GM23338 (cell line): ENCODE results near the gene ZSWIM3. TPM values are rescaled to one million over a fixed set of nuclear protein-coding genes. Genes with fewer than 3 reads are reported as not detected.

Experiments used
- ATAC-seq: fragments of 200-7000 bp; cut with Tn5 transposase; 3 replicates; pipeline ENCODE4 v1.9.1; 2020
- DNase-seq: peaks from one replicate; pipeline ENCODE4 v3.0.0-alpha.2; 2015; ENCODE audit warnings: low spot score
- H2AFZ ChIP-seq: fragments of 200-600 bp; sonication (generic); 2 replicates; pipeline ENCODE4 v1.8.0; 2016; ENCODE audit warnings: antibody characterized with exemption, mild to moderate bottlenecking, moderate library complexity
- H3F3A ChIP-seq: fragments of 200-600 bp; sonication (generic); replicated peaks from 2 replicates; pipeline ENCODE4 v1.8.0; 2017; ENCODE audit warnings: antibody characterized with exemption, mixed run types, low read depth
- H3K27ac ChIP-seq: fragments of 200-600 bp; sonication (generic); 2 replicates; pipeline ENCODE4 v1.6.1; 2016; ENCODE audit warnings: low read depth
- H3K27me3 ChIP-seq: fragments of 200-600 bp; sonication (generic); 2 replicates; pipeline ENCODE4 v1.8.0; 2016; ENCODE audit warnings: mild to moderate bottlenecking, mixed run types, moderate library complexity; ENCODE audit not compliant: insufficient read depth
- H3K36me3 ChIP-seq: fragments of 200-600 bp; sonication (generic); 2 replicates; pipeline ENCODE4 v1.8.0; 2016; ENCODE audit warnings: mild to moderate bottlenecking; ENCODE audit not compliant: insufficient read depth
- H3K4me1 ChIP-seq: fragments of 200-600 bp; sonication (generic); 2 replicates; pipeline ENCODE4 v1.8.0; 2016; ENCODE audit warnings: mild to moderate bottlenecking, moderate library complexity; ENCODE audit not compliant: insufficient read depth
- H3K4me2 ChIP-seq: fragments of 200-600 bp; sonication (generic); 2 replicates; pipeline ENCODE4 v1.7.1; 2017; ENCODE audit warnings: mixed run types
- H3K4me3 ChIP-seq: fragments of 200-600 bp; sonication (generic); 2 replicates; pipeline ENCODE4 v1.6.1; 2016; ENCODE audit warnings: mixed run types
- H3K79me2 ChIP-seq: fragments of 200-600 bp; sonication (generic); replicated peaks from 2 replicates; pipeline ENCODE4 v1.8.0; 2017; ENCODE audit warnings: mild to moderate bottlenecking; ENCODE audit not compliant: insufficient read depth
- H3K9me2 ChIP-seq: fragments of 200-600 bp; sonication (generic); 2 replicates; pipeline ENCODE4 v1.8.0; 2017; ENCODE audit not compliant: insufficient read depth
- H4K20me1 ChIP-seq: fragments of 200-600 bp; sonication (generic); replicated peaks from 2 replicates; pipeline ENCODE4 v1.8.0; 2017; ENCODE audit warnings: mild to moderate bottlenecking; ENCODE audit not compliant: insufficient read depth
- H3K27ac Mint-ChIP-seq: 2 replicates; pipeline ENCODE4 v1.8.0; 2020; ENCODE audit warnings: inconsistent platforms, mild to moderate bottlenecking, moderate library complexity, mixed read lengths
- H3K27me3 Mint-ChIP-seq: 3 replicates; pipeline ENCODE4 v1.8.0; 2022; ENCODE audit warnings: low read depth, mild to moderate bottlenecking, moderate library complexity, mixed read lengths, inconsistent platforms; ENCODE audit not compliant: insufficient read depth, poor library complexity
- H3K36me3 Mint-ChIP-seq: 3 replicates; pipeline ENCODE4 v1.8.0; 2021; ENCODE audit warnings: low read depth, mild to moderate bottlenecking, inconsistent platforms, moderate library complexity, mixed read lengths
- H3K4me1 Mint-ChIP-seq: 3 replicates; pipeline ENCODE4 v1.8.0; 2020; ENCODE audit warnings: mild to moderate bottlenecking, inconsistent platforms, mixed read lengths
- H3K4me3 Mint-ChIP-seq: 3 replicates; pipeline ENCODE4 v1.8.0; 2021; ENCODE audit warnings: moderate library complexity, mild to moderate bottlenecking, inconsistent platforms, mixed read lengths
- H3K9me3 Mint-ChIP-seq: 3 replicates; pipeline ENCODE4 v1.8.0; 2020; ENCODE audit warnings: moderate library complexity, mild to moderate bottlenecking, inconsistent platforms, mixed read lengths
- CREB1 ChIP-seq: fragments of 250-450 bp; sonication (Bioruptor Pico); IDR thresholded peaks from 2 replicates; pipeline ENCODE4 v1.5.0; 2020; ENCODE audit warnings: low read depth, mild to moderate bottlenecking, moderate library complexity
- EZH2 ChIP-seq: fragments of 200-600 bp; sonication (generic); IDR thresholded peaks from one replicate; pipeline ENCODE4 v1.8.0; 2017; ENCODE audit warnings: antibody characterized with exemption, mild to moderate bottlenecking, low read depth; ENCODE audit not compliant: unreplicated experiment
- EZH2phosphoT487 ChIP-seq: fragments of 200-600 bp; sonication (generic); IDR thresholded peaks from one replicate; pipeline ENCODE4 v1.8.1; 2018; ENCODE audit warnings: antibody characterized with exemption; ENCODE audit not compliant: unreplicated experiment
- JUNB ChIP-seq: IDR thresholded peaks from one replicate; pipeline ENCODE4 v1.6.1; 2016; ENCODE audit warnings: antibody characterized with exemption; ENCODE audit not compliant: unreplicated experiment
- NANOG ChIP-seq: IDR thresholded peaks from 2 replicates; pipeline ENCODE4 v1.6.1; 2016; ENCODE audit warnings: antibody characterized with exemption, borderline replicate concordance
- POLR2AphosphoS5 ChIP-seq: IDR thresholded peaks from 2 replicates; pipeline ENCODE4 v1.6.1; 2016; ENCODE audit warnings: antibody characterized with exemption, low read depth
- STAT1 ChIP-seq: IDR thresholded peaks from one replicate; pipeline ENCODE4 v1.6.1; 2016; ENCODE audit warnings: antibody characterized with exemption; ENCODE audit not compliant: unreplicated experiment
- ZNF331 ChIP-seq: fragments of 250-450 bp; sonication (Bioruptor Pico); IDR thresholded peaks from 2 replicates; pipeline ENCODE4 v1.5.0; 2020; ENCODE audit warnings: low read depth, mild to moderate bottlenecking, moderate library complexity
- polyA plus RNA-seq: library from polyadenylated mRNA; unstranded; fragments of >200 nt; fragmentation: Nextera tagmentation; extraction: Ambion mirVana; gene quantifications from 2 replicates; pipeline ENCODE4 v1.2.1, GENCODE V29; 2016
- total RNA-seq: library from RNA; depleted of rRNA; stranded (reverse); fragments of >200 nt; shearing (Covaris generic); gene quantifications from 2 replicates; pipeline ENCODE4 v1.2.3, GENCODE V29; 2014
- TF ChIP-seq, protein P1 (sequence below): IDR thresholded peaks from 2 replicates; pipeline ENCODE4 v1.6.1; 2016; ENCODE audit warnings: antibody characterized with exemption
- TF ChIP-seq, protein P2 (sequence below), 2 experiments: fragments of 200-600 bp in 1 of 2; sonication (generic) in 1 of 2; conservative IDR thresholded peaks; 2 replicates each; pipeline versions ENCODE4 v1.5.1 to v1.6.1; 2016 to 2017; ENCODE audit warnings: antibody characterized with exemption in 2 of 2, low read depth in 2 of 2, mild to moderate bottlenecking in 2 of 2, moderate library complexity in 1 of 2
- TF ChIP-seq, protein P3 (sequence below): IDR thresholded peaks from one replicate; pipeline ENCODE4 v1.6.1; 2018; ENCODE audit warnings: antibody characterized with exemption; ENCODE audit not compliant: unreplicated experiment

The ZSWIM3 gene
- total and polyA plus RNA-seq, 2 experiments from 2014 or later, result 2.0 to 8.2 TPM

DNA sequence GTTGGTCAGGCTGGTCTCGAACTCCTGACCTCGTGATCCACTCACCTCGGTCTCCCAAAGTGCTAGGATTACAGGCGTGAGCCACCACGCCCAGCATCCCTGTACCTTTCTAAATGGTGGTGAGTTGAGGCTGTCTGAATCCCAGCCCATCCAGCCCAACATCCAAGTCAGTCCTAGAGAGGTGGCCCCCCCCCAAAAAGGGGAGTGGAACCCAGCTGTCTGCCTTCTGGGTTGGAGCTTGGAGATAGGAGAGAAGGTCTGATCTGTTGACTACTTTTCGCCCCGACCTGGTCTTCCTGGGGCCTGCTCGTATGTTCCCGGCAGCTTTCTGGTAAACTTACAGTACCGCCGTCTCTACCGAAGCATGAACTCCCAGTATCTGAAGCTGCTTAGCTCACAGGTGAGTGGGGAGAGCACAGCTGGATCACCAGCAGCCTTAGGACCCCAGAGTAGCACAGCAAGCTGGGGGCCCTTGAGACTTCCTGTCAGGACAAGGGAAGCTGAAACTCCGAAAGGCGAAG is 39.3 kb downstream of the ZSWIM3 start:
- H3K27ac Mint-ChIP-seq, result no peak overlapping the region
- H3K4me3 Mint-ChIP-seq, result no peak overlapping the region
- H3K4me3 ChIP-seq, result no peak overlapping the region
- H3K4me1 Mint-ChIP-seq, result peaks cover 8% of the 10 kb centered on the region; the same call in 1 of the 3 replicates
- H3K36me3 Mint-ChIP-seq, result peaks cover 55% of the 10 kb centered on the region
- peaks cover 19% of the 10 kb centered on the region for H3K27me3 Mint-ChIP-seq
- H3K36me3 ChIP-seq, result 0 out of 2 replicates have a peak, but pooled peaks cover 7% of the 10 kb centered on the region
- H3K27me3 ChIP-seq, result no peaks in the 10 kb centered on the region
- no peaks in the 10 kb centered on the region for H3K9me3 Mint-ChIP-seq
- H4K20me1 ChIP-seq, result no peaks in the 10 kb centered on the region; the same call in 1 of the 2 replicates
- ATAC-seq (no peak), DNase-seq (no peak)
- TF ChIP-seq, protein P1, sequence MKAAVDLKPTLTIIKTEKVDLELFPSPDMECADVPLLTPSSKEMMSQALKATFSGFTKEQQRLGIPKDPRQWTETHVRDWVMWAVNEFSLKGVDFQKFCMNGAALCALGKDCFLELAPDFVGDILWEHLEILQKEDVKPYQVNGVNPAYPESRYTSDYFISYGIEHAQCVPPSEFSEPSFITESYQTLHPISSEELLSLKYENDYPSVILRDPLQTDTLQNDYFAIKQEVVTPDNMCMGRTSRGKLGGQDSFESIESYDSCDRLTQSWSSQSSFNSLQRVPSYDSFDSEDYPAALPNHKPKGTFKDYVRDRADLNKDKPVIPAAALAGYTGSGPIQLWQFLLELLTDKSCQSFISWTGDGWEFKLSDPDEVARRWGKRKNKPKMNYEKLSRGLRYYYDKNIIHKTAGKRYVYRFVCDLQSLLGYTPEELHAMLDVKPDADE, result no peak
- no peak for TF ChIP-seq ZNF331 (CRISPR knock-in tag)
- TF ChIP-seq NANOG, result no peak
- TF ChIP-seq EZH2phosphoT487, result no peak
- no peak for TF ChIP-seq CREB1
- TF ChIP-seq, protein P2, sequence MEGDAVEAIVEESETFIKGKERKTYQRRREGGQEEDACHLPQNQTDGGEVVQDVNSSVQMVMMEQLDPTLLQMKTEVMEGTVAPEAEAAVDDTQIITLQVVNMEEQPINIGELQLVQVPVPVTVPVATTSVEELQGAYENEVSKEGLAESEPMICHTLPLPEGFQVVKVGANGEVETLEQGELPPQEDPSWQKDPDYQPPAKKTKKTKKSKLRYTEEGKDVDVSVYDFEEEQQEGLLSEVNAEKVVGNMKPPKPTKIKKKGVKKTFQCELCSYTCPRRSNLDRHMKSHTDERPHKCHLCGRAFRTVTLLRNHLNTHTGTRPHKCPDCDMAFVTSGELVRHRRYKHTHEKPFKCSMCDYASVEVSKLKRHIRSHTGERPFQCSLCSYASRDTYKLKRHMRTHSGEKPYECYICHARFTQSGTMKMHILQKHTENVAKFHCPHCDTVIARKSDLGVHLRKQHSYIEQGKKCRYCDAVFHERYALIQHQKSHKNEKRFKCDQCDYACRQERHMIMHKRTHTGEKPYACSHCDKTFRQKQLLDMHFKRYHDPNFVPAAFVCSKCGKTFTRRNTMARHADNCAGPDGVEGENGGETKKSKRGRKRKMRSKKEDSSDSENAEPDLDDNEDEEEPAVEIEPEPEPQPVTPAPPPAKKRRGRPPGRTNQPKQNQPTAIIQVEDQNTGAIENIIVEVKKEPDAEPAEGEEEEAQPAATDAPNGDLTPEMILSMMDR (conservative IDR thresholded peaks at IDR 0.05; ENCODE audit: low read depth in 2 of 2), result no peak
- no peak for TF ChIP-seq EZH2
- TF ChIP-seq POLR2AphosphoS5, result no peak; the same call in 1 of the 2 replicates
- TF ChIP-seq, protein P3, sequence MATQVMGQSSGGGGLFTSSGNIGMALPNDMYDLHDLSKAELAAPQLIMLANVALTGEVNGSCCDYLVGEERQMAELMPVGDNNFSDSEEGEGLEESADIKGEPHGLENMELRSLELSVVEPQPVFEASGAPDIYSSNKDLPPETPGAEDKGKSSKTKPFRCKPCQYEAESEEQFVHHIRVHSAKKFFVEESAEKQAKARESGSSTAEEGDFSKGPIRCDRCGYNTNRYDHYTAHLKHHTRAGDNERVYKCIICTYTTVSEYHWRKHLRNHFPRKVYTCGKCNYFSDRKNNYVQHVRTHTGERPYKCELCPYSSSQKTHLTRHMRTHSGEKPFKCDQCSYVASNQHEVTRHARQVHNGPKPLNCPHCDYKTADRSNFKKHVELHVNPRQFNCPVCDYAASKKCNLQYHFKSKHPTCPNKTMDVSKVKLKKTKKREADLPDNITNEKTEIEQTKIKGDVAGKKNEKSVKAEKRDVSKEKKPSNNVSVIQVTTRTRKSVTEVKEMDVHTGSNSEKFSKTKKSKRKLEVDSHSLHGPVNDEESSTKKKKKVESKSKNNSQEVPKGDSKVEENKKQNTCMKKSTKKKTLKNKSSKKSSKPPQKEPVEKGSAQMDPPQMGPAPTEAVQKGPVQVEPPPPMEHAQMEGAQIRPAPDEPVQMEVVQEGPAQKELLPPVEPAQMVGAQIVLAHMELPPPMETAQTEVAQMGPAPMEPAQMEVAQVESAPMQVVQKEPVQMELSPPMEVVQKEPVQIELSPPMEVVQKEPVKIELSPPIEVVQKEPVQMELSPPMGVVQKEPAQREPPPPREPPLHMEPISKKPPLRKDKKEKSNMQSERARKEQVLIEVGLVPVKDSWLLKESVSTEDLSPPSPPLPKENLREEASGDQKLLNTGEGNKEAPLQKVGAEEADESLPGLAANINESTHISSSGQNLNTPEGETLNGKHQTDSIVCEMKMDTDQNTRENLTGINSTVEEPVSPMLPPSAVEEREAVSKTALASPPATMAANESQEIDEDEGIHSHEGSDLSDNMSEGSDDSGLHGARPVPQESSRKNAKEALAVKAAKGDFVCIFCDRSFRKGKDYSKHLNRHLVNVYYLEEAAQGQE, result no peak
- no peak for TF ChIP-seq JUNB
- no peak for TF ChIP-seq STAT1
- H3K4me1 ChIP-seq, result no peaks in the 10 kb centered on the region
- H3K27ac ChIP-seq, result no peak overlapping the region
- no peaks in the 10 kb centered on the region for H3K79me2 ChIP-seq
- 0 out of 2 replicates have a peak, but pooled peaks cover 6% of the 10 kb centered on the region for H3F3A ChIP-seq
- H2AFZ ChIP-seq, result no peak overlapping the region
- no peak overlapping the region for H3K4me2 ChIP-seq
- H3K9me2 ChIP-seq, result no peaks in the 10 kb centered on the region
